Measurements from ENCODE around the gene SCGB3A1.

Gene SCGB3A1

GRCh38 chr5:180603076-180603594 lies 11.8 kb upstream of the SCGB3A1 start:
- no peak for DNase-seq

GRCh38 chr5:180602481-180603075 lies 11.3 kb upstream of the SCGB3A1 start:
- DNase-seq = no peak

- DNase-seq = no peak
These were observed 10.5 kb upstream of the SCGB3A1 start for GRCh38 chr5:180601591-180602480.

- no peak for DNase-seq
These were observed 9.3 kb upstream of the SCGB3A1 start for GRCh38 chr5:180600554-180601041.

GRCh38 chr5:180599981-180600553 lies 8.8 kb upstream of the SCGB3A1 start:
- no peak for DNase-seq

- DNase-seq = no peak
These were observed 8.3 kb upstream of the SCGB3A1 start for GRCh38 chr5:180599590-180599914.

- no peak for DNase-seq
These were observed 7.7 kb upstream of the SCGB3A1 start for GRCh38 chr5:180598797-180599589.

GRCh38 chr5:180598316-180598701 lies 7.0 kb upstream of the SCGB3A1 start:
- no peak for DNase-seq

GRCh38 chr5:180596668-180597231 lies 5.5 kb upstream of the SCGB3A1 start:
- DNase-seq = no peak

GRCh38 chr5:180596115-180596667 lies 4.9 kb upstream of the SCGB3A1 start:
- DNase-seq = no peak

GRCh38 chr5:180595381-180596114 lies 4.2 kb upstream of the SCGB3A1 start:
- DNase-seq = no peak

GRCh38 chr5:180595046-180595379 lies 3.7 kb upstream of the SCGB3A1 start:
- no peak for DNase-seq

- no peak for DNase-seq
These were observed 3.2 kb upstream of the SCGB3A1 start for GRCh38 chr5:180594311-180595045.

GRCh38 chr5:180593446-180594206 lies 2.3 kb upstream of the SCGB3A1 start:
- no peak for DNase-seq

- no peak for DNase-seq
These were observed 877 bp upstream of the SCGB3A1 start for GRCh38 chr5:180592176-180592575.

- DNase-seq = no peak
These were observed 572 bp downstream of the SCGB3A1 start for GRCh38 chr5:180590543-180591310.

GRCh38 chr5:180589771-180590542 lies 1.3 kb downstream of the SCGB3A1 start:
- no peak for DNase-seq

GRCh38 chr5:180586870-180587269 lies 4.4 kb downstream of the SCGB3A1 start:
- DNase-seq = no peak

- DNase-seq = no peak
These were observed 5.1 kb downstream of the SCGB3A1 start for GRCh38 chr5:180586204-180586603.

All from NCI-H2029 (cell line).